AG04449 (cell line): ENCODE measurements around the gene CCDC149.

Experiments
- CTCF ChIA-PET: fragments of 350-600 bp; formaldehyde crosslinking; extraction: SDS; loops from one replicate; lab custom pipeline; 2021; ENCODE audit warnings: antibody characterized with exemption; lab: Yijun Ruan, JAX
- POLR2A ChIA-PET: fragments of 400-600, 350-600 bp; formaldehyde crosslinking; extraction: SDS; loops from one replicate; lab custom pipeline; 2020; ENCODE audit warnings: antibody characterized with exemption, inconsistent platforms; lab: Yijun Ruan, JAX
- DNase-seq: peaks from one replicate; pipeline ENCODE4 v3.0.0-alpha.2; 2010; ENCODE audit warnings: low read depth, low spot score
- H3K4me3 ChIP-seq: 2 replicates; pipeline ENCODE4 v1.5.1; 2011; ENCODE audit warnings: low read depth, mild to moderate bottlenecking, control low read depth, low read length
- CTCF ChIP-seq: IDR thresholded peaks from one replicate; pipeline ENCODE4 v1.5.1; 2011; ENCODE audit warnings: mild to moderate bottlenecking, moderate library complexity, low read length, control low read depth, inconsistent platforms; ENCODE audit not compliant: insufficient read depth; ENCODE audit errors: missing control alignments

Gene CCDC149

GRCh38 chr4:24937917-24938281, 25.1 kb upstream of the CCDC149 start:
- no peak for DNase-seq
- no peak for TF ChIP-seq CTCF
- ChIA-PET POLR2A (no interaction called here), CTCF (no interaction called here)
- no peak overlapping the region for H3K4me3 ChIP-seq

GRCh38 chr4:24937176-24937916, 24.5 kb upstream of the CCDC149 start:
- no peak for DNase-seq
- ChIA-PET CTCF (no interaction called here), POLR2A (no interaction called here)
- no peak overlapping the region for H3K4me3 ChIP-seq
- no peak for TF ChIP-seq CTCF

GRCh38 chr4:24935856-24936255, 23.0 kb upstream of the CCDC149 start:
- CTCF ChIA-PET, result no interaction called here
- POLR2A ChIA-PET, result no interaction called here
- DNase-seq, result no peak
- TF ChIP-seq CTCF, result no peak
- H3K4me3 ChIP-seq, result no peak overlapping the region

- ChIA-PET POLR2A (no interaction called here), CTCF (no interaction called here)
- no peak overlapping the region for H3K4me3 ChIP-seq
- DNase-seq, result no peak
- TF ChIP-seq CTCF, result no peak
These were observed 21.5 kb upstream of the CCDC149 start for GRCh38 chr4:24934311-24934710.

- H3K4me3 ChIP-seq, result no peak overlapping the region
- no peak for DNase-seq
- TF ChIP-seq CTCF, result no peak
- ChIA-PET CTCF (no interaction called here), POLR2A (no interaction called here)
These were observed 20.9 kb upstream of the CCDC149 start for GRCh38 chr4:24933684-24934275.

- ChIA-PET CTCF (interaction anchor here (1.3 kb wide), 1 partner anchor 48 kb away, joined by 3 read pairs; no protein-coding TSS in a partner anchor), POLR2A (interaction anchor here (0.6 kb wide), 1 partner anchor 18 kb away, joined by 3 read pairs; no protein-coding TSS in a partner anchor)
- H3K4me3 ChIP-seq, result no peak overlapping the region
- TF ChIP-seq CTCF, result no peak
- DNase-seq, result no peak
These were observed 19.8 kb upstream of the CCDC149 start for GRCh38 chr4:24932515-24933225.
